Brain microvascular endothelial cell (primary cell): ENCODE measurements around the gene MEG3.

ENCODE experiments used
- DNase-seq: peaks from one replicate; pipeline ENCODE4 v3.0.0-alpha.2; 2020
- H3K27ac ChIP-seq: fragments of 250-450 bp; sonication (Bioruptor Pico); 2 replicates; pipeline ENCODE4 v1.5.1; 2020; ENCODE audit warnings: mild to moderate bottlenecking, moderate library complexity
- H3K27me3 ChIP-seq: fragments of 250-450 bp; sonication (Bioruptor Pico); replicated peaks from 2 replicates; pipeline ENCODE4 v1.5.1; 2020; ENCODE audit warnings: mild to moderate bottlenecking
- H3K36me3 ChIP-seq: fragments of 250-450 bp; sonication (Bioruptor Pico); replicated peaks from 2 replicates; pipeline ENCODE4 v1.5.1; 2020; ENCODE audit warnings: mild to moderate bottlenecking
- H3K4me3 ChIP-seq: 2 replicates; pipeline ENCODE4 v1.5.1; 2011; ENCODE audit warnings: low read depth, mild to moderate bottlenecking, control low read depth, low read length, moderate library complexity
- CTCF ChIP-seq: IDR thresholded peaks from 2 replicates; pipeline ENCODE4 v1.5.1; 2011; ENCODE audit warnings: low read depth, mild to moderate bottlenecking, moderate library complexity, low read length, control low read depth, inconsistent platforms; ENCODE audit errors: missing control alignments
- in situ Hi-C: cut with HindIII; loops from 2 replicates; pipeline ENCODE4 v1.10.0; 2017; ENCODE audit warnings: low sequenced_read_pairs, low pct_ligation_motif_present

Gene MEG3

GRCh38 chr14:100826391-100827100 lies 628 bp downstream of the MEG3 start:
- in situ Hi-C loops: no loop called here
- no peak for DNase-seq
- Histone ChIP-seq H3K27ac (peak overlapping the region; percentile 77), H3K27me3 (no peaks in the 10 kb centered on the region), H3K36me3 (peaks cover 17% of the 10 kb centered on the region), H3K4me3 (peak overlapping the region; percentile 82)
- TF ChIP-seq CTCF: no peak

GRCh38 chr14:100827101-100828021 lies 1.4 kb downstream of the MEG3 start:
- Histone ChIP-seq H3K4me3 (peak overlapping the region; percentile 82), H3K27ac (peak overlapping the region; percentile 77), H3K27me3 (no peaks in the 10 kb centered on the region), H3K36me3 (peaks cover 24% of the 10 kb centered on the region)
- in situ Hi-C loops: no loop called here
- TF ChIP-seq CTCF: peak; percentile 64
- DNase-seq: no peak

GRCh38 chr14:100828031-100828769 lies 2.3 kb downstream of the MEG3 start:
- H3K36me3 ChIP-seq: peaks cover 33% of the 10 kb centered on the region
- no peaks in the 10 kb centered on the region for H3K27me3 ChIP-seq
- peak; percentile 70 for TF ChIP-seq CTCF
- in situ Hi-C loops: no loop called here
- DNase-seq: peak; percentile 80
- H3K27ac ChIP-seq: peak overlapping the region; percentile 77
- peak overlapping the region; percentile 82 for H3K4me3 ChIP-seq

- no peak for DNase-seq
- no peaks in the 10 kb centered on the region for H3K27me3 ChIP-seq
- TF ChIP-seq CTCF: no peak
- H3K36me3 ChIP-seq: peaks cover 55% of the 10 kb centered on the region
- no peak overlapping the region for H3K4me3 ChIP-seq
- no peak overlapping the region for H3K27ac ChIP-seq
- in situ Hi-C loops: no loop called here
Measured at GRCh38 chr14:100830681-100831080, 4.8 kb downstream of the MEG3 start.

GRCh38 chr14:100832311-100832960 lies 6.5 kb downstream of the MEG3 start:
- peaks cover 70% of the 10 kb centered on the region for H3K36me3 ChIP-seq
- no peak overlapping the region for H3K4me3 ChIP-seq
- no peak for DNase-seq
- no peak overlapping the region for H3K27ac ChIP-seq
- TF ChIP-seq CTCF: no peak
- no peaks in the 10 kb centered on the region for H3K27me3 ChIP-seq
- in situ Hi-C loops: no loop called here
